Pancreas (tissue), 10 donors: ENCODE data around the gene CES2. TPM values are rescaled to one million over a fixed set of nuclear protein-coding genes. Genes with fewer than 3 reads are reported as not detected.

Source experiments
- ATAC-seq, 4 donors: fragments of 200-7000 bp; cut with Tn5 transposase; one replicate each; pipeline versions ENCODE4 v1.8.0 to v1.9.1; 2020; ENCODE audit warnings: mild to moderate bottlenecking in 4 of 4, moderate library complexity in 4 of 4
- DNase-seq, 6 donors: peaks; one replicate each; pipeline ENCODE4 v3.0.0-alpha.2; 2020
- FAIRE-seq: peaks from 2 replicates; lab custom pipeline; 2012; peaks lifted over from hg19 to GRCh38; lab: Jason Lieb, UNC
- H3K27ac ChIP-seq, 4 donors: fragments of 200-600 bp; sonication (generic); 1 replicate in 3 of 4; 2 replicates in 1 of 4; pipeline versions ENCODE4 v1.5.0 to v1.8.0; 2020
- H3K27me3 ChIP-seq, 4 donors: fragments of 200-600 bp; one replicate each; pipeline ENCODE4 v1.8.0; 2021
- H3K36me3 ChIP-seq, 3 donors: fragments of 200-600 bp; sonication (generic) in 1 of 3; one replicate each; pipeline versions ENCODE4 v1.5.0 to v1.8.0; 2020 to 2021
- H3K4me1 ChIP-seq, 3 donors: fragments of 200-600 bp; one replicate each; pipeline ENCODE4 v1.8.0; 2021
- H3K4me3 ChIP-seq, 4 donors: fragments of 200-600 bp; sonication (generic) in 2 of 4; one replicate each; pipeline versions ENCODE4 v1.5.0 to v1.8.0; 2020 to 2021
- H3K9me3 ChIP-seq, 4 donors: fragments of 200-600 bp; one replicate each; pipeline ENCODE4 v1.8.0; 2021
- CTCF ChIP-seq, 4 donors: fragments of 200-600 bp; sonication (generic) in 3 of 4; IDR thresholded peaks; one replicate each; pipeline versions ENCODE4 v1.5.0 to v1.8.0; 2021; ENCODE audit warnings: antibody characterized with exemption in 4 of 4
- WGBS, 2 donors: extraction: QIAGEN DNeasy Blood & Tissue Kit; methylation state at CpG; one replicate each; pipeline ENCODE4 v1.1.7; 2013; 5-methylcytosine and 5-hydroxymethylcytosine counted together
- intact Hi-C, 3 donors: fragments of 100-400 bp; cut with DNase I; formaldehyde crosslinking; loops; one replicate each; pipeline versions ENCODE4 v1.11.1 to v1.14.2; 2022
- polyA plus RNA-seq, 2 donors: library from polyadenylated mRNA; stranded (reverse); fragments of 200-250 nt; gene quantifications; one replicate each; pipeline ENCODE4 v1.2.3, GENCODE V29; 2013
- total RNA-seq, 6 donors: library from RNA; stranded (reverse); fragmentation: NEBNext Ultra II Directional in 4 of 6; extraction: Animal tissue kit (Norgen Biotek cat#: 25700) in 4 of 6; gene quantifications; one replicate each; pipeline versions ENCODE4 v1.2.1 to v1.2.4, GENCODE V29; 2021 to 2023
- donor health status: healthy with polysubstance abuse.
- donor health status: DM: no; HTN: no; CAD: no; lungs with moderate emphysema.
- donor health status: DM: no; HTN: no; CAD: no.
- donor health status: control.
- donor health status: control.
- donor health status: Bipolar disorder and iron deficiency.
- donor health status: DM: yes; HTN: yes; CAD: no.
- donor health status: DM: no; HTN: no; CAD: no.
- donor health status: DM: no; HTN: no; CAD: no.
- donor health status: DM: yes; HTN: yes; CAD: no.

The CES2 gene
- total and polyA plus RNA-seq, 8 donors = 14.3 to 23.1 (median 17.3) TPM

GRCh38 chr16:66917741-66918140 is 17.6 kb upstream of the CES2 start:
- no peaks in the 10 kb centered on the region for H3K9me3 ChIP-seq
- 79 to 81% methylated on average over 9 of the region's 9 CpGs for WGBS, 2 donors
- no peaks in the 10 kb centered on the region for H3K27me3 ChIP-seq
- FAIRE-seq (no peak), ATAC-seq (no peak), DNase-seq (no peak)
- H3K27ac ChIP-seq = no peak overlapping the region
- no peak overlapping the region for H3K4me3 ChIP-seq
- no peak for TF ChIP-seq CTCF (IDR thresholded peaks at IDR 0.05)
- H3K4me1 ChIP-seq = no peaks in the 10 kb centered on the region
- no peaks in the 10 kb centered on the region for H3K36me3 ChIP-seq
- intact Hi-C loops = loop anchor here in 1 of 3 donors (10.0 kb wide), 1 partner anchor 57 kb away; no protein-coding TSS in a partner anchor

- Histone ChIP-seq H3K4me3 (no peak overlapping the region), H3K36me3 (no peaks in the 10 kb centered on the region), H3K27me3 (no peaks in the 10 kb centered on the region), H3K4me1 (no peaks in the 10 kb centered on the region), H3K9me3 (no peaks in the 10 kb centered on the region), H3K27ac (no peak overlapping the region)
- intact Hi-C loops = loop anchor here in 1 of 3 donors (10.0 kb wide), 1 partner anchor 56 kb away; no protein-coding TSS in a partner anchor
- DNase-seq (no peak), ATAC-seq (no peak), FAIRE-seq (no peak)
- TF ChIP-seq CTCF (IDR thresholded peaks at IDR 0.05) = no peak
- WGBS, 2 donors = 78 to 80% methylated on average over 6 of the region's 6 CpGs
These were observed 17.0 kb upstream of the CES2 start for GRCh38 chr16:66918355-66918754.

DNA sequence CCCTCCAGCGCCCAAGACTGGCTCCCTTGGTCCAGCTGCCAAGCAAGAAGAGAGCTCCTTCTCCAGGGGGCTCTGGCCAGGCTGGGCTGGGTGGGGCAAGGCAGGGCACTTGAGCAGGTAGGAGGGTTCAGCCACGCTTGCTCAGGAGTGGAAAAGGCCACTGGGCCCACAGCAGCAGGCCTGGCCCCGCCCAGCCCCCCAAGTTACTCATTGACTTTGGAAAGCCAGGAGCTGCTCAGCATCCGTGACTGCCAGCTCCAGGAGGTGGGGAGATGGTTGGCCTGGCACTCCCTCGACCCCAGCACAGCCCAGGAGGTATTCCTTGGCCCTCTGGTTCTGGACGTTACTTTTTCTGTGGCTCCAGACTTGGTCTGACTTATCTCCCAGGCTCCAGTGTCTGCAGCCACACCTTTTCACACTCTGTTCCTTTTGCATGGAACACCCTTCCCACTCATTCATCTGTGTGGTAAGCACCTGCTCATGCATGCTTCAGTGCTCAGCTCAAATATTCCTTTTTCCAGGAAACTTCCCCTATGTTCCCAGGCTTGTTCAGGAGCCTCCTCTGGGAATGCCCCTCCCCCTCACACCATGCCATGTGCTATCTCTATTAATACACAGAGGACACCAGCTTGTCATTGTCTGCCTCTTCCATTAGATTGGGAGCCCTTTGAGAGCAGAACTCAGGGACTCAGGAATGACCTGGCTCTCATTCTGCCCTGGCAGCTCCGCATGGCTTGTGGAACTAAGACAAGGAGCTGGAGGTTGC is 16.3 kb upstream of the CES2 start, which contains the start of gene CDH16:
Gene CDH16 (minus strand): TSS at position 83 of the 766 bp plus-strand sequence. CDS start 820 bp downstream, outside the sequence.
- FAIRE-seq = no peak
- 54 to 58% methylated on average over 7 of the region's 7 CpGs for WGBS, 2 donors
- ATAC-seq = no peak

GRCh38 chr16:66919569-66920298 is 15.6 kb upstream of the CES2 start:
- 42 to 44% methylated on average over 5 of the region's 5 CpGs for WGBS, 2 donors
- Histone ChIP-seq H3K4me3 (no peak overlapping the region), H3K9me3 (no peaks in the 10 kb centered on the region), H3K36me3 (no peaks in the 10 kb centered on the region), H3K4me1 (no peaks in the 10 kb centered on the region), H3K27ac (no peak overlapping the region), H3K27me3 (no peaks in the 10 kb centered on the region)
- ATAC-seq (no peak), DNase-seq (peak in 1 of 6 donors; percentile 24), FAIRE-seq (no peak)
- no peak for TF ChIP-seq CTCF (IDR thresholded peaks at IDR 0.05)
- intact Hi-C loops = loop anchor here in 1 of 3 donors (10.0 kb wide), 1 partner anchor 55 kb away; no protein-coding TSS in a partner anchor

More for the DNA sequence above, 16.3 kb upstream of the CES2 start, which contains the start of gene CDH16:
- no peaks in the 10 kb centered on the region for H3K27me3 ChIP-seq
- no peak for TF ChIP-seq CTCF (IDR thresholded peaks at IDR 0.05)
- H3K9me3 ChIP-seq = no peaks in the 10 kb centered on the region
- no peak within 1 kb of the TSS for H3K4me3 ChIP-seq
- DNase-seq = peak in 1 of 6 donors; percentile 55
- no peaks in the 10 kb centered on the region for H3K4me1 ChIP-seq
- H3K36me3 ChIP-seq = no peaks in the 10 kb centered on the region
- intact Hi-C loops = loop anchor here in 1 of 3 donors (10.0 kb wide), 1 partner anchor 56 kb away; no protein-coding TSS in a partner anchor
- no peak within 1 kb of the TSS for H3K27ac ChIP-seq
